ENCODE results near the gene SGMS2. TPM values are rescaled to one million over a fixed set of nuclear protein-coding genes. Genes with fewer than 3 reads are reported as not detected.

SGMS2 gene
- total and polyA plus RNA-seq, 10 of the 15 experiments (the other 5 are each of a cell fraction or from before 2014, with no cell fraction given) = under 0.01 to 3.2 (median 0.17) TPM; not detected in 4

GRCh38 chr4:107780665-107781064 lies 44.1 kb upstream of the SGMS2 start:
- no peaks in the 10 kb centered on the region for H4K20me1 ChIP-seq (ENCODE audit: control insufficient read depth, insufficient read depth)
- H2AFZ ChIP-seq (ENCODE audit: control insufficient read depth, low read depth, low read length) = no peak overlapping the region
- no peak for TF ChIP-seq ZNF622 (IDR thresholded peaks at IDR 0.05)
- TF ChIP-seq CEBPZ (IDR thresholded peaks at IDR 0.05; ENCODE audit: low read depth, low read length) = peak; percentile 57; the same call in 1 of the 2 replicates
- no peaks in the 10 kb centered on the region for H3K4me1 ChIP-seq (ENCODE audit: control insufficient read depth, insufficient read depth, low read length)
- H3K36me3 ChIP-seq (ENCODE audit: control insufficient read depth in 2 of 2, insufficient read depth in 2 of 2, low read length in 1 of 2) = no peaks in the 10 kb centered on the region
- ATAC-seq = no peak
- ChIA-PET SMC1A (ENCODE audit: uncharacterized antibody, unreplicated experiment) (no interaction called here), RAD21 (ENCODE audit: unreplicated experiment) (interaction anchor here (0.7 kb wide), 1 partner anchor 22 kb away, joined by 3 read pairs; no protein-coding TSS in a partner anchor), POLR2A (no interaction called here), CTCF (no interaction called here)
- no peak for DNase-seq (ENCODE audit: low read depth, low spot score)
- in situ Hi-C loops (cut with MboI) (no loop called here), intact Hi-C loops (cut with micrococcal nuclease; ENCODE audit: unreplicated experiment) (no loop called here)
- no TSS peak for BruUV-seq (replicated peaks)
- FAIRE-seq = no peak
- WGBS (ENCODE audit: insufficient coverage, insufficient replicate concordance, low lambda C conversion rate, missing lambda C conversion rate) = 98% methylated on average over 2 of the region's 2 CpGs
- H3K4me2 ChIP-seq (ENCODE audit: control insufficient read depth, insufficient read depth) = no peak overlapping the region
- no peak overlapping the region for H3K27ac ChIP-seq (ENCODE audit: control insufficient read depth, insufficient read depth)
- no peaks in the 10 kb centered on the region for H3K79me2 ChIP-seq (ENCODE audit: control insufficient read depth, insufficient read depth, low read length)
- H3K4me3 ChIP-seq = no peak overlapping the region
- no peaks in the 10 kb centered on the region for H3K27me3 ChIP-seq (replicated peaks in 1 of 2; ENCODE audit: control insufficient read depth in 2 of 2, insufficient read depth in 2 of 2, low read length in 1 of 2)
- H3K9me3 ChIP-seq (replicated peaks; ENCODE audit: control insufficient read depth, insufficient read depth, low read length) = no peaks in the 10 kb centered on the region; the same call in 2 of the 3 replicates
- no peak overlapping the region for H3K9ac ChIP-seq (ENCODE audit: control insufficient read depth, insufficient read depth, low read length)

- no peak for DNase-seq (ENCODE audit: low read depth, low spot score)
- 25% methylated on average over 3 of the region's 3 CpGs for WGBS (ENCODE audit: insufficient coverage, insufficient replicate concordance, low lambda C conversion rate, missing lambda C conversion rate)
- no peaks in the 10 kb centered on the region for H3K27me3 ChIP-seq (replicated peaks in 1 of 2; ENCODE audit: control insufficient read depth in 2 of 2, insufficient read depth in 2 of 2, low read length in 1 of 2)
- in situ Hi-C loops (cut with MboI) = no loop called here
- no peak for FAIRE-seq
- no peak overlapping the region for H3K4me2 ChIP-seq (ENCODE audit: control insufficient read depth, insufficient read depth)
- H3K4me1 ChIP-seq (ENCODE audit: control insufficient read depth, insufficient read depth, low read length) = no peaks in the 10 kb centered on the region
- no peak overlapping the region for H3K27ac ChIP-seq (ENCODE audit: control insufficient read depth, insufficient read depth)
- H4K20me1 ChIP-seq (ENCODE audit: control insufficient read depth, insufficient read depth) = no peaks in the 10 kb centered on the region
- no peak overlapping the region for H3K4me3 ChIP-seq
- no peak overlapping the region for H2AFZ ChIP-seq (ENCODE audit: control insufficient read depth, low read depth, low read length)
- RAD21 ChIA-PET (ENCODE audit: unreplicated experiment) = no interaction called here
- ATAC-seq = no peak
- H3K79me2 ChIP-seq (ENCODE audit: control insufficient read depth, insufficient read depth, low read length) = no peaks in the 10 kb centered on the region
- CTCF ChIA-PET = no interaction called here
- intact Hi-C loops (cut with micrococcal nuclease; ENCODE audit: unreplicated experiment) = no loop called here
- H3K36me3 ChIP-seq (ENCODE audit: control insufficient read depth in 2 of 2, insufficient read depth in 2 of 2, low read length in 1 of 2) = no peaks in the 10 kb centered on the region
- H3K9me3 ChIP-seq (replicated peaks; ENCODE audit: control insufficient read depth, insufficient read depth, low read length) = no peaks in the 10 kb centered on the region
- POLR2A ChIA-PET = no interaction called here
- no peak overlapping the region for H3K9ac ChIP-seq (ENCODE audit: control insufficient read depth, insufficient read depth, low read length)
- BruUV-seq (replicated peaks) = no TSS peak
- SMC1A ChIA-PET (ENCODE audit: uncharacterized antibody, unreplicated experiment) = no interaction called here
- TF ChIP-seq HSF1 (IDR thresholded peaks at IDR 0.05; ENCODE audit: low read depth, low read length) = no peak
- TF ChIP-seq DPF2 (IDR thresholded peaks at IDR 0.05) = no peak
- TF ChIP-seq ELK1 (IDR thresholded peaks at IDR 0.05; ENCODE audit: low read depth, low read length) = no peak
- TF ChIP-seq MLLT1 (IDR thresholded peaks at IDR 0.05) = no peak
- no peak for TF ChIP-seq PAX8 (IDR thresholded peaks at IDR 0.05)
- TF ChIP-seq SUPT20H (IDR thresholded peaks at IDR 0.05; ENCODE audit: borderline replicate concordance, control insufficient read depth, low read depth, low read length) = no peak
- no peak for TF ChIP-seq CBX5 (IDR thresholded peaks at IDR 0.05; ENCODE audit: low read depth)
- no peak for TF ChIP-seq SP1 (IDR thresholded peaks at IDR 0.05; ENCODE audit: low read depth, low read length)
- TF ChIP-seq GABPA (IDR thresholded peaks at IDR 0.05; ENCODE audit: low read depth) = no peak
Observed at GRCh38 chr4:107791902-107792301, 32.8 kb upstream of the SGMS2 start.
